IPS DF 6.9 (cell line): Measurements from ENCODE around the gene EIF4E3.

Source experiments
- DNase-seq: peaks from one replicate; pipeline ENCODE4 v3.0.0-alpha.2; 2013; ENCODE audit warnings: low read depth, low spot score
- H3K27ac ChIP-seq: one replicate; pipeline ENCODE4 v1.5.1; 2013; ENCODE audit warnings: low read length, control low read depth
- H3K27me3 ChIP-seq: 2 replicates; pipeline ENCODE4 v1.6.1; 2013; ENCODE audit warnings: mild to moderate bottlenecking, low read length; ENCODE audit not compliant: control insufficient read depth, insufficient read depth
- H3K36me3 ChIP-seq: 2 replicates; pipeline ENCODE4 v1.6.1; 2013; ENCODE audit warnings: low read length; ENCODE audit not compliant: control insufficient read depth, insufficient read depth
- H3K4me1 ChIP-seq: 2 replicates; pipeline ENCODE4 v1.6.1; 2013; ENCODE audit warnings: low read length; ENCODE audit not compliant: control insufficient read depth, insufficient read depth
- H3K4me3 ChIP-seq: 2 replicates; pipeline ENCODE4 v1.5.1; 2013; ENCODE audit warnings: mild to moderate bottlenecking, low read length
- H3K9me3 ChIP-seq: 2 replicates; pipeline ENCODE4 v1.6.1; 2013; ENCODE audit warnings: low read length, inconsistent platforms; ENCODE audit not compliant: control insufficient read depth, insufficient read depth
- WGBS: extraction: QIAGEN DNeasy Blood & Tissue Kit; methylation state at CpG from one replicate; pipeline ENCODE4 v1.1.7; 2013; ENCODE audit warnings: mixed read lengths, missing lambda C conversion rate; ENCODE audit not compliant: insufficient read length, insufficient coverage; 5-methylcytosine and 5-hydroxymethylcytosine counted together

EIF4E3 gene

DNA sequence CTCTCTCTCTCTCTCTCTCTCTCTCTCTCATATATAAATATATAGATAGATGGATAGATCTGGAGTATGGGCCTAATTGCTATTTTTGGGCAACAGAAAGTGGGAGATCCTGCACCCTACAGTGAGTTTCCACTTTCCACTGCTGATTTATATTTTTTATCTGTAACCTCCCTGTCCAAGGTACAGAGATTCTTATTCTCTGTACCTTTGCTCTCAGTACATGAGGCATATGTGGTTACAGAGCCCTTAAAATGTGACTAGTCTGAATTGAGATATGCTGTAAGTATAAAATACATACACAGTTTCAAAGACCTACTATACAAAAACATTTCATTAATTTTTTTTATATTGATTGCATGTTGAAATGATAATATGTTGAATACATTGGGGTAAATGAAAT is 90.5 kb downstream of the EIF4E3 start:
- Histone ChIP-seq H3K4me1 (no peaks in the 10 kb centered on the region), H3K27me3 (no peaks in the 10 kb centered on the region), H3K4me3 (no peak overlapping the region), H3K9me3 (no peaks in the 10 kb centered on the region), H3K27ac (no peak overlapping the region), H3K36me3 (no peaks in the 10 kb centered on the region)
- no peak for DNase-seq

DNA sequence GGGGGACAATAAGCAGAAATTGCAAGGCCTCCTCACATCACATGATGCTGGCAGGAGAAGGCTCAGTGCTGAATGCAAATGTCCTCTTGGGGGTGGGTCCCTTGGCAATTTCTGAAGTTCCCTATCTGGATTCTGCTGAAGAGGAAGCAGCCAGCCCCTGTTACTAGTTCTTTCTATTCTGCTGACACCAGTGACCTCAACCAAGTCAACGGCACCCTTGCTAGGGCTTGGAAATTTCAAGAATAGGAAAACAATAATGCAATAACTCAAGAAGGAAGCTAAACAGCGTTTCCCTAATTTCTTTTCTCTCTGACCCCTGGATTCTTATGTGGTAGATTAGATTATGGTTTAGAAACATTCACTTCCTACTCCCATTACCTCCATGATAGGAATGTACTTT is 95.5 kb downstream of the EIF4E3 start:
- no peak for DNase-seq
- Histone ChIP-seq H3K27ac (no peak overlapping the region), H3K4me1 (no peaks in the 10 kb centered on the region), H3K36me3 (no peaks in the 10 kb centered on the region), H3K9me3 (no peaks in the 10 kb centered on the region), H3K4me3 (no peak overlapping the region), H3K27me3 (no peaks in the 10 kb centered on the region)
- WGBS, result no CpG with 5 or more reads among the region's 2 CpGs

DNA sequence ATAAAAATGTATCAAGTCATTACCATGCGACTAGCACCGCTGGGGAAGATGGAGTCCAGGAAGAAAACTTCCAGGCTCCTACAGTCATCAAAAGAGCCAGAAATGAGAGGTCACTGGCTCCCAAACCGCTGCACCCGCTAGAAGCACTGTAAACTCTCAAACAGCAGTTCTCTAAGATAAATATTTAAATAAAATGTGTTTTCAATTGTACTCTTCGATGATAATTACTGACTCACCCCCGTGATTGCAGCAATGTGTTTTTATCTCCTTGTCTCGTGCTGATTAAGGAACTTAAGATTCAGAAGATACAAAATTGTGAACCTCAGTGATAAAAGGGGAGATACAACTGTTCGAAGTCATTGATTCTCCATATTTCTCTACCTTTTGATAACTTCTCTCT is 95.9 kb downstream of the EIF4E3 start:
- H3K36me3 ChIP-seq, result no peaks in the 10 kb centered on the region
- no peak overlapping the region for H3K27ac ChIP-seq
- DNase-seq, result no peak
- no CpG with 5 or more reads among the region's 8 CpGs for WGBS
- H3K4me3 ChIP-seq, result no peak overlapping the region
- no peaks in the 10 kb centered on the region for H3K4me1 ChIP-seq
- H3K27me3 ChIP-seq, result no peaks in the 10 kb centered on the region
- no peaks in the 10 kb centered on the region for H3K9me3 ChIP-seq

DNA sequence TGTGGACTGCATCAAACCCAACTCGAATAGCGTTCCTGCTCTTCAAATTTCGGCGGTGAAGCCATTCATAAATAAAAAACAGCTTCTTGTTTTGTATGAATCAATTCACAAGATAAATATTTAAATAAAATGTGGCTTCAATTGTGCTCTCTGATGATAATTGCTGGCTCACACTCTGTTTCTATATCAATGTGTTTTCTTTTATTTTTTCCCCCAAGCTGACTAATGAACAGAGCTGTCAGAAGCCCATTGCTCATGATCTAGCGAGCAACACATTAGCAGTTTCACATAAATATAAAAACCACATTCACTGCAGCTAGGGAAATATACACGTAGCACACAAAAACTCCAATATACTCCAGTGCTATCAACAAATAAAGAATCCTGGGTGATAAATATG is 96.7 kb downstream of the EIF4E3 start:
- WGBS, result no CpG with 5 or more reads among the region's 6 CpGs
- Histone ChIP-seq H3K27ac (no peak overlapping the region), H3K36me3 (no peaks in the 10 kb centered on the region), H3K27me3 (no peaks in the 10 kb centered on the region), H3K4me3 (no peak overlapping the region), H3K4me1 (no peaks in the 10 kb centered on the region), H3K9me3 (no peaks in the 10 kb centered on the region)
- DNase-seq, result no peak

DNA sequence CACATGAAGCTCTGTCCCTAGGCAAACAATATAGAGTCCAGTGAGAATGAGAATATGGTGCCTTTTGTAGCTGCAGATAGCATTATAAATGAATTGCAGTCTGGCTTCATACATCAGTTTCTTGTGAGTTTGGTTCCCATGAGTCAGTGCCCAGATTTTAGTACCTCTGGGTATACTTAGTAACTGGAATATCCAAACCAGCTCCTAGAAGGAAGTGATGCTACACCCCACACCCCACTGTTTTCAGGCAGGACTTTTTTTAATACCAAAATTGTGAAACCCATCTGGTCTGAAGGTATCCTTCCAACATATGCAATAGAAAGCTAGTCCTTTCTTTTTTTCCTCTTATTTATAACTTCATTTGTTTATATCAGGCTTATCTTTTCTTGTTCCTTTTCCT is 99.5 kb downstream of the EIF4E3 start:
- Histone ChIP-seq H3K27me3 (no peaks in the 10 kb centered on the region), H3K4me1 (0 out of 2 replicates have a peak, but pooled peaks cover under 1% of the 10 kb centered on the region), H3K36me3 (no peaks in the 10 kb centered on the region), H3K4me3 (no peak overlapping the region), H3K27ac (no peak overlapping the region), H3K9me3 (no peaks in the 10 kb centered on the region)
- no peak for DNase-seq
